GM18502 (cell line): ENCODE results near the gene PPM1M.
"Not testable (repeated sequence)": the region's sequence is repeated elsewhere in the genome, so short reads cannot be mapped to it uniquely, and the experiment has no call there.

Experiments
- ATAC-seq: cut with Tn5 transposase; IDR thresholded peaks from one replicate; pipeline ENCODE4 v1.9.1; 2021; ENCODE audit warnings: mild to moderate bottlenecking; ENCODE audit not compliant: unreplicated experiment, poor library complexity

PPM1M gene

GRCh38 chr3:52270252-52270754 lies 24.7 kb downstream of the PPM1M start:
- no peak for ATAC-seq

- not testable (repeated sequence) for ATAC-seq
Observed at GRCh38 chr3:52272172-52272571, 26.6 kb downstream of the PPM1M start.

GRCh38 chr3:52272831-52273230 lies 27.3 kb downstream of the PPM1M start:
- ATAC-seq, result no peak

- not testable (repeated sequence) for ATAC-seq
Observed at GRCh38 chr3:52274781-52275180, 29.2 kb downstream of the PPM1M start.

- ATAC-seq, result no peak
Observed at GRCh38 chr3:52277071-52277964, 31.8 kb downstream of the PPM1M start.

- ATAC-seq, result peak; percentile 62
Observed at GRCh38 chr3:52277972-52278509, 32.5 kb downstream of the PPM1M start.

GRCh38 chr3:52278510-52279069 lies 33.0 kb downstream of the PPM1M start, which contains the start of gene WDR82:
Gene WDR82, minus strand, starts transcription at chr3:52278649. Its CDS starts 288 bp downstream, at chr3:52278361.
- peak; percentile 78 for ATAC-seq

- no peak for ATAC-seq
Observed at GRCh38 chr3:52279596-52279995, 34.0 kb downstream of the PPM1M start.

GRCh38 chr3:52280050-52280461 lies 34.5 kb downstream of the PPM1M start:
- no peak for ATAC-seq

- no peak for ATAC-seq
Observed at GRCh38 chr3:52281981-52282801, 36.6 kb downstream of the PPM1M start.

- ATAC-seq, result no peak
Observed at GRCh38 chr3:52283306-52283705, 37.7 kb downstream of the PPM1M start.

GRCh38 chr3:52284051-52284450 lies 38.5 kb downstream of the PPM1M start:
- ATAC-seq, result not testable (repeated sequence)

- no peak for ATAC-seq
Observed at GRCh38 chr3:52286777-52287110, 41.2 kb downstream of the PPM1M start.

GRCh38 chr3:52288674-52289073 lies 43.1 kb downstream of the PPM1M start:
- ATAC-seq, result no peak

GRCh38 chr3:52289338-52289746 lies 43.8 kb downstream of the PPM1M start:
- ATAC-seq, result no peak

GRCh38 chr3:52289747-52290595 lies 44.4 kb downstream of the PPM1M start:
- no peak for ATAC-seq

- no peak for ATAC-seq
Observed at GRCh38 chr3:52290596-52291507, 45.3 kb downstream of the PPM1M start.

GRCh38 chr3:52291508-52292181 lies 46.1 kb downstream of the PPM1M start:
- ATAC-seq, result no peak
